Endothelial cell (in vitro differentiated cells): ENCODE measurements around the gene NFATC2. TPM values are rescaled to one million over a fixed set of nuclear protein-coding genes. Genes with fewer than 3 reads are reported as not detected.

Experiments used
- DNase-seq: peaks from one replicate; pipeline ENCODE4 v3.0.0; 2021; ENCODE audit warnings: low spot score
- H3K27ac Mint-ChIP-seq: one replicate; pipeline ENCODE4 v1.8.0; 2021; ENCODE audit warnings: mixed read lengths, inconsistent platforms; ENCODE audit not compliant: unreplicated experiment
- H3K27me3 Mint-ChIP-seq: one replicate; pipeline ENCODE4 v1.8.0; 2021; ENCODE audit warnings: mild to moderate bottlenecking, moderate library complexity, mixed read lengths, inconsistent platforms; ENCODE audit not compliant: unreplicated experiment
- H3K36me3 Mint-ChIP-seq: one replicate; pipeline ENCODE4 v1.8.0; 2021; ENCODE audit warnings: mild to moderate bottlenecking, low read depth, mixed read lengths, inconsistent platforms; ENCODE audit not compliant: unreplicated experiment
- H3K4me1 Mint-ChIP-seq: one replicate; pipeline ENCODE4 v1.8.0; 2021; ENCODE audit warnings: mild to moderate bottlenecking, mixed read lengths, inconsistent platforms; ENCODE audit not compliant: unreplicated experiment
- H3K4me3 Mint-ChIP-seq: one replicate; pipeline ENCODE4 v1.8.0; 2021; ENCODE audit warnings: mild to moderate bottlenecking, mixed read lengths, inconsistent platforms; ENCODE audit not compliant: unreplicated experiment
- H3K9me3 Mint-ChIP-seq: one replicate; pipeline ENCODE4 v1.8.0; 2021; ENCODE audit warnings: mixed read lengths, inconsistent platforms; ENCODE audit not compliant: unreplicated experiment
- total RNA-seq: library from RNA; stranded (reverse); fragmentation: NEBNext Ultra II Directional; extraction: Animal tissue kit (Norgen Biotek cat#: 25700); gene quantifications from one replicate; pipeline ENCODE4 v1.2.1, GENCODE V29; 2021; ENCODE audit not compliant: unreplicated experiment
- TF ChIP-seq, protein P1 (sequence below): fragments of 200-600 bp; sonication (generic); IDR thresholded peaks from one replicate; pipeline ENCODE4 v1.5.0; 2021; ENCODE audit warnings: antibody characterized with exemption; ENCODE audit not compliant: unreplicated experiment

NFATC2 gene
- total RNA-seq, 1 donor from 2014 or later: 3.5 TPM

DNA sequence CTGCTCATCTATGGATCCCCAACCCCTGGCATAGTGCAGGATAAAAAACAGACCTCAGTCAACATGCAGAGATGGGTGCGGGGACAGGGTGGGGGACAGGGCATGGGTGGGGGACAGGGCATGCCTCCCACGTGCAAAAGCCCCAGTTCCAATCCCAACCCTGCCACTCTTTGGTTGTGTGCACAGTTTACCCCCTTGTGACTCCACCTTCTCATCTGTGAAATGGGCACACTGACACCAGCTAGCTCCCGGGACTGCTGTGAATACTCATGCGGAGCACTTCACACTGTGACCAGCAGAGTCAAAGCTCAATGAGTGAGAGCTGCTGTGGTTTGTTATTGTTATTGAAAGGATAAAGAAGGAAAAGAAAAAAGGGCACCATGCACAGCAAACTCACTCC is 69.3 kb downstream of the NFATC2 start:
- TF ChIP-seq, protein P1, sequence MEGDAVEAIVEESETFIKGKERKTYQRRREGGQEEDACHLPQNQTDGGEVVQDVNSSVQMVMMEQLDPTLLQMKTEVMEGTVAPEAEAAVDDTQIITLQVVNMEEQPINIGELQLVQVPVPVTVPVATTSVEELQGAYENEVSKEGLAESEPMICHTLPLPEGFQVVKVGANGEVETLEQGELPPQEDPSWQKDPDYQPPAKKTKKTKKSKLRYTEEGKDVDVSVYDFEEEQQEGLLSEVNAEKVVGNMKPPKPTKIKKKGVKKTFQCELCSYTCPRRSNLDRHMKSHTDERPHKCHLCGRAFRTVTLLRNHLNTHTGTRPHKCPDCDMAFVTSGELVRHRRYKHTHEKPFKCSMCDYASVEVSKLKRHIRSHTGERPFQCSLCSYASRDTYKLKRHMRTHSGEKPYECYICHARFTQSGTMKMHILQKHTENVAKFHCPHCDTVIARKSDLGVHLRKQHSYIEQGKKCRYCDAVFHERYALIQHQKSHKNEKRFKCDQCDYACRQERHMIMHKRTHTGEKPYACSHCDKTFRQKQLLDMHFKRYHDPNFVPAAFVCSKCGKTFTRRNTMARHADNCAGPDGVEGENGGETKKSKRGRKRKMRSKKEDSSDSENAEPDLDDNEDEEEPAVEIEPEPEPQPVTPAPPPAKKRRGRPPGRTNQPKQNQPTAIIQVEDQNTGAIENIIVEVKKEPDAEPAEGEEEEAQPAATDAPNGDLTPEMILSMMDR: no peak
- Mint-ChIP-seq H3K4me1 (peaks cover 3% of the 10 kb centered on the region), H3K36me3 (peaks cover 5% of the 10 kb centered on the region), H3K27ac (no peak overlapping the region), H3K9me3 (no peaks in the 10 kb centered on the region), H3K4me3 (no peak overlapping the region), H3K27me3 (peaks cover 1% of the 10 kb centered on the region)
- no peak for DNase-seq

DNA sequence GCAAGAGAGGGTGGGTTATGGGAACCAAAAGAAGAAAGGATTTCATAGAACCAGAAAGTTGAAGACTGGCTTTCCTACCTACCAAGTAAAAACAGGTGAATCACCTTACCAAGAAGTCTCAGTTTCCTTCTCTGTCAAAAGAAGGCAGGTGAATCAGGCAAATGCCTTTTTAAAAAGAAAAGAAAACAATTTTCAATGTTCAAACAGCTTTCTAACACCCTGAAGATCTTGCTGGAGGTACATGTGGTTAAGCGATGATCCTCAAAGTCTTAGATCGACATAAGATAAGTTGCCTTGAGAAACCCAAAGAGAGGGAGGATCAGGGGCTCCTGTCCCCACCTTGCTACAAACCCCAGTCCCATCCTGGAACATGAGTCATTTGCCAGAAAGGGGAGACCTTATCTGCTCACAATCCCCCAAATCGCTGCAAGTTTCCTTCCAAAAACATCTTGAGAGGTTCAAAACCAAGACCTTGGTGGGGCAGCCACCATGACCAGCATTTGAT is 71.6 kb downstream of the NFATC2 start:
- DNase-seq: no peak
- H3K36me3 Mint-ChIP-seq: no peaks in the 10 kb centered on the region
- no peak overlapping the region for H3K27ac Mint-ChIP-seq
- H3K27me3 Mint-ChIP-seq: peaks cover 1% of the 10 kb centered on the region
- peaks cover 3% of the 10 kb centered on the region for H3K4me1 Mint-ChIP-seq
- no peak overlapping the region for H3K4me3 Mint-ChIP-seq
- no peaks in the 10 kb centered on the region for H3K9me3 Mint-ChIP-seq
- TF ChIP-seq, protein P1: no peak

DNA sequence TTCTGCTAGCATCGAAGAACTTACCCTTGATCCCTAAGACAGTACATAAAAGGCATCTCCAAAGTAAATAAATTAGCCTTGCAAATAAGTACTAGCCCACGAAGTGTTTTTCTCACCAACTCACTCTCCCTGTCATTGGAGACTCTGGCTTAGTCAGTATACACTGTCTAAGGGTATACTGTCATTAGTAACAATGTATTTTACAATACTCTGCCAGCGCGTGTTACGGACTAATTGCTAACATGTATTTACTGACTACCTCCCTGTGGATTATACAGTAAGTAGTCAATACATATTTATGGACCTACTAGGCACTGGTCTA is 72.1 kb downstream of the NFATC2 start:
- peaks cover 1% of the 10 kb centered on the region for H3K27me3 Mint-ChIP-seq
- H3K9me3 Mint-ChIP-seq: no peaks in the 10 kb centered on the region
- H3K27ac Mint-ChIP-seq: no peak overlapping the region
- TF ChIP-seq, protein P1: no peak
- H3K36me3 Mint-ChIP-seq: no peaks in the 10 kb centered on the region
- H3K4me1 Mint-ChIP-seq: peaks cover 3% of the 10 kb centered on the region
- no peak for DNase-seq
- no peak overlapping the region for H3K4me3 Mint-ChIP-seq

DNA sequence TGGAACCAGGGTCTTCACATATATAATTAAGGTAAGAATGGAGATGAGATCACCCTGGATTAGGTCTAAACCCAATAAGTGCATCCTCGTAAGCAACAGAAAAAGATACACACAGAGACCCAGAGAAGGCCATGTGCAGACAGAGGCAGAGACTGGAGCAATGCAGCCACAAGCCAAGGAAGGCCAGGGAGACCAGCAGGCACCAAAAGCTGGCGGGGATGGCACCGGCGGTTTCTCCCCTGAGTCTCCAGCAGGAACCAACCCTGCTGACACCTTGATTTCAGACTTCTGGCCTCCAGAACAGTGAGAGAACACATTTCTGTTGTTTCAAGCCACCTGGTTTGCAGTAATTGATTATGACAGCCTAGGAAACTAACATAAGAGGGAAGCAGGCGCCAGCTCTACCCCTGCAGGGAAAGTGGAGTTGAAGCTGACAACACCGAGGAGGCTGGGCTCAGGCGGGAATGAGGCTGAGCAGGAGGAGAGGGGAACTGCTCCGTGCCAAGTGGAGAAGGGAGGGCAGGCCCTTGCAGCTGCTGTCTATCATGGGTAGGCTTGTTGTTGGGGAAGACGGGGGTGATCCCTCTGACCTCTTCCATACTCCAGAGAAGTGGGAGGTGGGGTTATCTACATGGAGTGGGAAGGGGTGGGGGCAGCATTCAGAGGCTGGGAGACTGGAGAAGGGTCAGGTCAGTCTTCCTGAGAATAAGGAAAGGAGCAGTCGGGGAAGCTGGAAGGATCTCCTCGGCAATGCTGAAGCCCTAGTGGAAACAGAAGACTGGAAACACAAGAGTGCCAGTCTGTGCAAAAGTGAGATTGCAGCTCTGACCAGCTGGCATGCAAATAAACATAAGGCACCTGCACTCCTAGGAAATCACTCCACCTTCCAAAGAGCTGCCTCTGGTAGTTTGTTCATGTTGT is 72.7 kb downstream of the NFATC2 start:
- H3K4me1 Mint-ChIP-seq: peaks cover 3% of the 10 kb centered on the region
- no peak for DNase-seq
- TF ChIP-seq, protein P1: no peak
- peaks cover 1% of the 10 kb centered on the region for H3K27me3 Mint-ChIP-seq
- no peaks in the 10 kb centered on the region for H3K36me3 Mint-ChIP-seq
- no peak overlapping the region for H3K27ac Mint-ChIP-seq
- no peak overlapping the region for H3K4me3 Mint-ChIP-seq
- no peaks in the 10 kb centered on the region for H3K9me3 Mint-ChIP-seq

DNA sequence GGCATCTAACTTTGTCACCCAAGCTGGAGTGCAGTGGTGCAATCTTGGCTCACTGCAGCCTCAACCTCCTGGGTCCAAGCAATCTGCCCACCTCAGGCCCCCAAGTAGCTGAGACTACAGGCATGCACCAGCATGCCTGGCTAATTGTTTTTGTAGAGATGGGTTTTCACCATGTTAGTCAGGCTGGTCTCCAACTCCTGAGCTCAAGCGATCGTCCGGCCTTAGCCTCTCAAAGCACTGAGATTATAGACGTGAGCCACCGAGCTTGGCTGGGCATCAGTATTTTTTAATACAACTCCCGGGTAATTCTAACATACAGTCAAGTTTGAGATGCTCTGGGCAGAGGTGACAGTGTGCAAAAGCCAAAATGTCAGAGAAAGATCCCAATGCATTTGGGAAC is 73.5 kb downstream of the NFATC2 start:
- Mint-ChIP-seq H3K9me3 (no peaks in the 10 kb centered on the region), H3K4me1 (peaks cover 3% of the 10 kb centered on the region), H3K27ac (no peak overlapping the region), H3K4me3 (no peak overlapping the region), H3K36me3 (no peaks in the 10 kb centered on the region), H3K27me3 (peaks cover 1% of the 10 kb centered on the region)
- DNase-seq: no peak
- TF ChIP-seq, protein P1: no peak
